ENCODE data around the gene CRADD. TPM values are rescaled to one million over a fixed set of nuclear protein-coding genes. Genes with fewer than 3 reads are reported as not detected.

The CRADD gene
- total and polyA plus RNA-seq, 2 of the 4 experiments (the other 2 are of a cell fraction) = 11.1 to 14.0 TPM

DNA sequence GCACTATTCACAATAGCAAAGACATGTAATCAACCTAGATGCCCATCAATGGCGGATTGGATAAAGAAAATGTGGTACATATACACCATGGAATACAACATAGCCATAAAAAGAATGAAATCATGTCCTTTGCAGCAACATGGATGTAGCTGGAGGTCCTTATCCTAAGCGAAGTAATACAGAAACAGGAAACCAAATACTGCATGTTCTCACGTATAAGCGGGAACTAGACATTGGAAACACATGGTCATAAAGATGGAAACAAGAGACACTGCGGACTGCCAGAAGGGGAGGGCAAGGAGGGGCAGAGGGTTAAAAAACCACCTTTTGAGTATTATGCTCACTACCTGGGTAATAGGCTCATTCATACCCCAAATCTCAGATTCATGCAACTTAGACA, 237.1 kb downstream of the CRADD start:
- peaks cover 16% of the 10 kb centered on the region for H3K9me1 ChIP-seq (ENCODE audit: insufficient read depth, low read length)
- H3K27ac ChIP-seq (ENCODE audit: insufficient read depth, low read length) = peak overlapping the region; percentile 2; the same call in 1 of the 2 replicates
- H3K4me1 ChIP-seq (ENCODE audit: control insufficient read depth, insufficient read depth, low read length) = peaks cover 9% of the 10 kb centered on the region
- H4K5ac ChIP-seq (ENCODE audit: low read depth, low read length) = peak overlapping the region; percentile 88; the same call in 1 of the 2 replicates
- peak overlapping the region; percentile 70; the same call in 1 of the 2 replicates for H4K91ac ChIP-seq (ENCODE audit: insufficient read depth, low read depth, low read length)
- intact Hi-C loops (cut with micrococcal nuclease) (no loop called here), in situ Hi-C loops (cut with MboI; ENCODE audit: low sequenced_read_pairs) (no loop called here), dilution Hi-C loops (cut with HindIII; ENCODE audit: low sequenced_read_pairs, unreplicated experiment) (no loop called here)
- no peak for DNase-seq
- no TSS peak for BruUV-seq (replicated peaks)
- ChIA-PET POLR2A (ENCODE audit: unreplicated experiment) (no interaction called here), CTCF (no interaction called here)
- H3K4ac ChIP-seq (ENCODE audit: low read depth, low read length) = peak overlapping the region; percentile 87; the same call in 1 of the 2 replicates
- peak overlapping the region in 1 of 2 experiments; percentile 66 for H4K8ac ChIP-seq (ENCODE audit: low read depth in 2 of 2, low read length in 2 of 2)
- H2AFZ ChIP-seq (replicated peaks; ENCODE audit: low read length, poor library complexity) = no peak overlapping the region
- H3K14ac ChIP-seq (replicated peaks; ENCODE audit: low read depth, low read length) = peak overlapping the region; percentile 91
- H2AK9ac ChIP-seq (replicated peaks; ENCODE audit: low read depth, low read length, poor library complexity) = no peak overlapping the region
- TF ChIP-seq RFX5 (IDR thresholded peaks at IDR 0.05; ENCODE audit: low read depth, low read length) (no peak), FOS (IDR thresholded peaks at IDR 0.05; ENCODE audit: low read depth, low read length) (no peak), BHLHE40 (IDR thresholded peaks at IDR 0.05; ENCODE audit: low read depth, low read length) (no peak), RCOR1 (IDR thresholded peaks at IDR 0.05; ENCODE audit: insufficient replicate concordance, low read length) (no peak), MAZ (IDR thresholded peaks at IDR 0.05; ENCODE audit: borderline replicate concordance, low read depth, low read length) (no peak), SMC3 (IDR thresholded peaks at IDR 0.05; ENCODE audit: low read depth, low read length) (no peak)
- H2BK5ac ChIP-seq (ENCODE audit: low read depth, low read length, poor library complexity, severe bottlenecking) = peak overlapping the region; percentile 96
- H3K4me2 ChIP-seq (ENCODE audit: low read depth, low read length) = no peak overlapping the region
- peak overlapping the region; percentile 93; the same call in 1 of the 2 replicates for H2BK20ac ChIP-seq (ENCODE audit: low read depth, low read length)
- no peak overlapping the region for H3K4me3 ChIP-seq (ENCODE audit: insufficient read depth, low read depth, low read length)
- H3K9ac ChIP-seq (ENCODE audit: low read depth, low read length) = no peak overlapping the region
- no peak for ATAC-seq (ENCODE audit: low read depth)
- peak overlapping the region; percentile 91; the same call in 1 of the 2 replicates for H3K18ac ChIP-seq (ENCODE audit: low read depth, low read length)
- peak overlapping the region; percentile 89 for H2BK120ac ChIP-seq (ENCODE audit: low read depth, low read length)
- no peaks in the 10 kb centered on the region for H3K9me3 ChIP-seq (ENCODE audit: control insufficient read depth, insufficient read depth, low read length)
- H2BK15ac ChIP-seq (ENCODE audit: low read depth, low read length) = peak overlapping the region; percentile 64
- peak overlapping the region; percentile 73 for H2AK5ac ChIP-seq (ENCODE audit: low read depth, low read length)
- no peak overlapping the region for H3K56ac ChIP-seq (ENCODE audit: extremely low read depth, insufficient read depth, low read length)
- peaks cover 0 to 4% of the 10 kb centered on the region in 2 experiments; a peak in 1 of 4 replicates for H3K79me1 ChIP-seq (ENCODE audit: low read depth in 1 of 2, low read length in 2 of 2)
- H3K27me3 ChIP-seq (ENCODE audit: control insufficient read depth, insufficient read depth, low read length) = no peaks in the 10 kb centered on the region
- WGBS, 2 experiments (ENCODE audit: extremely low coverage in 2 of 2, insufficient read length in 1 of 2) = no CpG with 5 or more reads among the region's 5 CpGs
- no peaks in the 10 kb centered on the region for H3K36me3 ChIP-seq (ENCODE audit: control insufficient read depth, insufficient read depth, low read length)
- no peak overlapping the region for H3K23ac ChIP-seq (ENCODE audit: low read depth, low read length)
- no peaks in the 10 kb centered on the region for H4K20me1 ChIP-seq (ENCODE audit: insufficient read depth, low read length)

Measured in IMR-90 (cell line).